Astrocyte of the spinal cord (primary cell): ENCODE data around the gene SPACA4.

Experiments
- DNase-seq: peaks from one replicate; pipeline ENCODE4 v3.0.0; 2011; ENCODE audit warnings: low read depth, low spot score
- H3K4me3 ChIP-seq: 2 replicates; pipeline ENCODE4 v1.5.1; 2011; ENCODE audit warnings: low read depth, mild to moderate bottlenecking, low read length, moderate library complexity
- CTCF ChIP-seq: IDR thresholded peaks from 2 replicates; pipeline ENCODE4 v1.5.1; 2012; ENCODE audit warnings: low read depth, mild to moderate bottlenecking, low read length, inconsistent platforms
- in situ Hi-C: cut with HindIII; loops from 2 replicates; pipeline ENCODE4 v1.10.0; 2017; ENCODE audit warnings: low sequenced_read_pairs

Gene SPACA4

GRCh38 chr19:48613852-48614435, 7.4 kb downstream of the SPACA4 start:
- no peak for DNase-seq
- in situ Hi-C loops: no loop called here
- no peak for TF ChIP-seq CTCF
- no peak overlapping the region for H3K4me3 ChIP-seq

DNA sequence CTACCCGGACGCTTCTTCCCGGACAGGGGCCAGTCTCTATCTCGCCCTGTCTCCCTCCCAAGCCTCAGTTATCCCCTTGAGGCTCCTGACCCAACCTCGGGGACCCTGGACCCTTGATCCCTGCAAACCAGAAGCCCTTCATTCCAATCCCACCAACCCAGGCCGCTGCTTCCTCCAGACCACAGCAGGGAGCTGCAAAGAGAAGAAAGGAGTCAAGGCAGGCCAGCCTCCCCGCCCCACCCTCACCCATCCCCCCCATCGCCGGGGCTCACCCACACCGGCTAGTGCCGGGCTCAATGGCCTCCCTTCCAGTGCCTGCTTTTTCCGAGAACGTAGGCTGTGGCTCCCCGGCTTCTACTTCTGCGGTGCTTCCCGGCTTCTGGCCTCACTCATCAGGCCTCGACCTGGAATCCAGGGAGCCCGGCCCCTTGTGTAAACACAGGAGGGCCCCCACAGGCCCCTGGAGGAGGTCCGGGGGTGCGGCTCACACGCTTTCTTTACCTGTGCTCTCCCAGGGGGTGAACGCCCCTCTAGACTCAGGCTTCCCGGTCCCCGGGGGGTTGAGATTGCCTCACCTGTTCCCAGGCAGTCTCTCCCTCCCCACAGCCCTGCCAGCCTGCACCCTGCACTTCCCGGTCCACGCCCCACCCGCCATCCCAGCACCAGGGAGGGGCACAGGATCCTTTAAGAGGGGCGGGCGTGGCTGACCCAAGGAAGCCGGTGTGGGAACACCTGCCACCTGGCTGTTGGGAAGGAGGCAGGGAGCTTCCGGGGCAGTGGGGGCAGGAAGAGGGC, 8.1 kb downstream of the SPACA4 start, which contains the start of gene FAM83E:
TSS of gene FAM83E (minus strand) at position 641 of the 795 bp plus-strand sequence. CDS start 1,704 bp downstream, outside the sequence.
- DNase-seq: no peak
- no peak within 1 kb of the TSS for H3K4me3 ChIP-seq
- TF ChIP-seq CTCF: no peak
- in situ Hi-C loops: no loop called here

DNA sequence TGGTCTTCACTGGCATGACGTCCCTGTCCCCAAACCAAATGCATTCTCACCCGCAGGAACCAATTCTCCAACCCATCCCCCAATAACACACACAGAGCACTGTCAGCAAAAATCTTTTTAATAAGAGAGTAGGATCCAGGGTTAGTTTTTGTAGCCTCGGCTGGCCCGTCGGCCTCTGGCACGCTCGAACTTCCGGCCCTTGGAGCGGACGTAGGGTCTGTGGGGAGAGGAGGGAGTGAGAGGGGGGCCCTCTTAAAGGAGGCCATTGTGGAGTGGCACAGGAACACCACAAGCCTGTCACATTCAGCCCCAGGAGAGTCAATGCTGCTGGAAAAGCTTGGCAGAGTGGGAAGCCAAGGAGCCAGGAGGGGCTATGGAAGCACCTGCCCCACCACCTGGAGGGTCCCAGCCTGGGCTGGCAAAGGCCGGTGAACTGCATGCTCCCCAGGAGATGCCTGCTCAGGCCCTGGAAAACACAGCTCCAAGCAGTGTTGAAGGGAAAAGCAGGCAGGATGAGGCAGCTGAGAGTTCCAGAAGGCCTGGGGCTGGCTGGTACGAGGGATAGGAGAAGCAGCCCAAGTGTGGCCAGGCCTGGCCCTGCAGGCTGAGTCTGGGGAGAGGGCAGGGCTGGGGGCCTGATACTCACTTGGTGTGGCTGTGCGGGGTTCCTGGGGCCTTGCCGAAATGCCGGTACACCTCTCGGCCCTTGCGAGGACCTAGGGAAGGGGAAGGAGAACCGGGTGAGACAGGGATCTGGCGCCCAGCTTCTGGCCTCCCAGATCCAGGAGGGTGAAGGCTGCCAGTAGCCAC, 8.9 kb downstream of the SPACA4 start:
- no peak for TF ChIP-seq CTCF
- no peak for DNase-seq
- in situ Hi-C loops: no loop called here
- no peak overlapping the region for H3K4me3 ChIP-seq

GRCh38 chr19:48616041-48616436, 9.5 kb downstream of the SPACA4 start:
- no peak for TF ChIP-seq CTCF
- no peak overlapping the region for H3K4me3 ChIP-seq
- in situ Hi-C loops: no loop called here
- DNase-seq: no peak

DNA sequence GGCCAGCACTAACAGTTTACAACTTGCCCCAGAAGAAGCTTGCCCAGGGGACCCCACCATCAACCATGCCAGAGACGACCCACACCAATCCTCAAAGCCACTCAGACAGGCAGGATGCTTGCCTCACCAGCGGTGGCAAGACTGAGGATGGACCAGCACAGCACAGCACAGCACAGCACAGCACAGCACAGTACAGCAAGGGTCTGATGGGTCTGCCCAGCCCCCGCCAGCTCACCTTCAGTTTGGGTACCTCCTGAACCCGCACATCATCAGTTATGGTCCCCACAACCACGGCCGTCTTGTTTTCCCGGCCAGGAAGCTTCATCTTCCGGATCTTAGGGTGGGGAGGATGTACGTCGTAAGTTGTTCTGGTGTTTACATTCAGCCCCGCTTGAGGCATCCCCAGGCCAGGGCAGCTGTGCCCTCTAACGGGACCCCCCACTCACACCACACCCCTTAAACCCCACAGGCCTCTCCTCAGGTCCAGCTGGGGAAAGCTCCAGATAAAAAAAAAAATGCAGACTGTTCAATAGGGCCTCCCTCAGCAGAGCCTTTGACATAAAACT, 10.0 kb downstream of the SPACA4 start:
- in situ Hi-C loops: no loop called here
- TF ChIP-seq CTCF: no peak
- no peak for DNase-seq
- H3K4me3 ChIP-seq: peak overlapping the region; percentile 95
